Measurements from ENCODE around the gene MRGPRF. TPM values are rescaled to one million over a fixed set of nuclear protein-coding genes. Genes with fewer than 3 reads are reported as not detected.
A peak's percentile ranks its signal among the peaks of the same experiment; 100 is the strongest.

The MRGPRF gene
- total and polyA plus RNA-seq, 8 donors, result 6.7 to 123 (median 20.8) TPM

DNA sequence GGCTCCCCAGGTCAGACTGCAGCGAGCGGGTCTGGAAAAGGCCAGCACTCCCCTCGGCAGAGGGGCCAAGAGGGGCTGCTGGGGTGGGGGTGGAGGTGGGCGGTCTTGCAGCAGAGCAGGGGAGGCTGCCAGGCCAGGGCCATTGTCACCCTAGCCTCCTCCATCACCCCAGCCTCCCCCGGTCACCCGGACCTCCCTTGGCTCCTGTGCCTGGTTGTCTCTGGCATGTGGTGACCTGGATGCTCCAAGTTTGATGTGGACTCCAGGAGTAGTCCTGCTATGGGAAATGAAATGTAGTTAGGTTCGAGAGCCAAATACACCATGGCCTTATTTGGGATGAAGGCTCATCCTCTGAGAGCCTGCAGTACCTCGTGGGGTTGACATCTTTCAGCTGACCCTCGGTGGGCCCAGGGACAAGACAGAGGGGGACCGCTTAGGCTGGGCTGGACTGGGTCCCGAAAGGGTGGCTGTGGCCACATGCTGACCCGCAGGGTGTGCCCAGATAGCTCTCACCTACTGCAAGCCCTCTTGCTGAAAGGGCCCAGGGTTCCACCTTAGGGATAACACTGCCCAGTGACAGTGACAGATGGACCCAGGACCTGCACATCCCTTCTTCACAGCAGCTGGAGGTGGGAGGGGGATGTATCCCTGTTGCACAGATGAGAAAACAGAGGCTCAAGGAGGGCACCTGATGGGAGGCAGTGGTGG lies 56.3 kb downstream of the MRGPRF start:
- no peak for DNase-seq
- intact Hi-C loops (cut with DNase I; ENCODE audit: low total_unique reads), result no loop called here
- Histone ChIP-seq H3K27ac (peak overlapping the region in 1 of 5 donors; percentile 77), H3K36me3 (no peaks in the 10 kb centered on the region), H3K4me1 (peaks cover 8 to 20% (median 13%) of the 10 kb centered on the region in 4 donors), H3K27me3 (no peaks in the 10 kb centered on the region), H3K4me3 (no peak overlapping the region), H3K9me3 (no peaks in the 10 kb centered on the region)
- 64 to 78% (median 71%) methylated on average over 8 to 12 of the region's 12 CpGs for WGBS, 5 donors
- TF ChIP-seq, protein P1, sequence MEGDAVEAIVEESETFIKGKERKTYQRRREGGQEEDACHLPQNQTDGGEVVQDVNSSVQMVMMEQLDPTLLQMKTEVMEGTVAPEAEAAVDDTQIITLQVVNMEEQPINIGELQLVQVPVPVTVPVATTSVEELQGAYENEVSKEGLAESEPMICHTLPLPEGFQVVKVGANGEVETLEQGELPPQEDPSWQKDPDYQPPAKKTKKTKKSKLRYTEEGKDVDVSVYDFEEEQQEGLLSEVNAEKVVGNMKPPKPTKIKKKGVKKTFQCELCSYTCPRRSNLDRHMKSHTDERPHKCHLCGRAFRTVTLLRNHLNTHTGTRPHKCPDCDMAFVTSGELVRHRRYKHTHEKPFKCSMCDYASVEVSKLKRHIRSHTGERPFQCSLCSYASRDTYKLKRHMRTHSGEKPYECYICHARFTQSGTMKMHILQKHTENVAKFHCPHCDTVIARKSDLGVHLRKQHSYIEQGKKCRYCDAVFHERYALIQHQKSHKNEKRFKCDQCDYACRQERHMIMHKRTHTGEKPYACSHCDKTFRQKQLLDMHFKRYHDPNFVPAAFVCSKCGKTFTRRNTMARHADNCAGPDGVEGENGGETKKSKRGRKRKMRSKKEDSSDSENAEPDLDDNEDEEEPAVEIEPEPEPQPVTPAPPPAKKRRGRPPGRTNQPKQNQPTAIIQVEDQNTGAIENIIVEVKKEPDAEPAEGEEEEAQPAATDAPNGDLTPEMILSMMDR (IDR thresholded peaks at IDR 0.05), result no peak
- TF ChIP-seq EP300 (IDR thresholded peaks at IDR 0.05) (no peak), POLR2AphosphoS5 (IDR thresholded peaks at IDR 0.05) (no peak), POLR2A (IDR thresholded peaks at IDR 0.05) (no peak)

GRCh38 chr11:68956142-68956541 lies 56.9 kb downstream of the MRGPRF start:
- Histone ChIP-seq H3K27me3 (no peaks in the 10 kb centered on the region), H3K36me3 (no peaks in the 10 kb centered on the region), H3K4me1 (peaks cover 8 to 20% (median 13%) of the 10 kb centered on the region in 4 donors), H3K27ac (peak overlapping the region in 1 of 5 donors; percentile 77), H3K9me3 (no peaks in the 10 kb centered on the region), H3K4me3 (no peak overlapping the region)
- TF ChIP-seq EP300 (IDR thresholded peaks at IDR 0.05) (no peak), POLR2A (IDR thresholded peaks at IDR 0.05) (no peak), POLR2AphosphoS5 (IDR thresholded peaks at IDR 0.05) (no peak)
- TF ChIP-seq, protein P1 (IDR thresholded peaks at IDR 0.05), result no peak
- no peak for DNase-seq
- intact Hi-C loops (cut with DNase I; ENCODE audit: low total_unique reads), result no loop called here
- 4 to 27% (median 12%) methylated on average over 4 to 12 of the region's 12 CpGs for WGBS, 5 donors

DNA sequence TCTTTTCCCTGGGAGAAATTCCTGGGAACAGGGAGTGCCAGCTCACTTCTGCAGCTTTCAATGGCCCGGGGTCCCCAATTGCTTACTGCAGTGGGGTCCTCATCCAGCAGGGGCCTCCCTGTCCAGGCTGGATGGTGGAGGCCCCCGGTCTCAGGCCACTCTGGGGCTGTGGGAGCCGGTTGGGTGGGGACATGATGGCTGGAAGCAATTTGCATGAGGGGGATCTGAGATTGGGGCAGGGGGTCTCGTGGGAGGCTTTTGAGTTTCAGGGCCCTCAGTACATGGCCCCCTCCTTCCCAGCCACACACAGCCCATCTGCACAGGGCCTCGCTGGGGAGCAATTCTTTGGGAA lies 57.5 kb downstream of the MRGPRF start:
- 7 to 32% (median 19%) methylated on average over 3 to 5 of the region's 5 CpGs for WGBS, 5 donors
- Histone ChIP-seq H3K4me3 (peak overlapping the region in 1 of 4 donors; percentile 1), H3K9me3 (no peaks in the 10 kb centered on the region), H3K4me1 (peaks cover 8 to 20% (median 13%) of the 10 kb centered on the region in 4 donors), H3K27ac (peak overlapping the region in 2 of 5 donors; percentile 36 to 77), H3K27me3 (no peaks in the 10 kb centered on the region), H3K36me3 (no peaks in the 10 kb centered on the region)
- intact Hi-C loops (cut with DNase I; ENCODE audit: low total_unique reads), result no loop called here
- no peak for DNase-seq
- no peak for TF ChIP-seq EP300 (IDR thresholded peaks at IDR 0.05)
- no peak for TF ChIP-seq POLR2A (IDR thresholded peaks at IDR 0.05)
- TF ChIP-seq, protein P1 (IDR thresholded peaks at IDR 0.05), result no peak
- no peak for TF ChIP-seq POLR2AphosphoS5 (IDR thresholded peaks at IDR 0.05)

- Histone ChIP-seq H3K4me3 (peak overlapping the region in 1 of 4 donors; percentile 1), H3K27ac (peak overlapping the region in 3 of 5 donors; percentile 3 to 77 (median 36)), H3K4me1 (peaks cover 8 to 20% (median 13%) of the 10 kb centered on the region in 4 donors), H3K9me3 (no peaks in the 10 kb centered on the region), H3K27me3 (no peaks in the 10 kb centered on the region), H3K36me3 (no peaks in the 10 kb centered on the region)
- WGBS, 5 donors, result 34 to 36% (median 35%) methylated on average over 29 to 30 of the region's 30 CpGs
- TF ChIP-seq POLR2AphosphoS5 (IDR thresholded peaks at IDR 0.05), result peak in 1 of 3 donors; percentile 41
- TF ChIP-seq EP300 (IDR thresholded peaks at IDR 0.05), result no peak
- intact Hi-C loops (cut with DNase I; ENCODE audit: low total_unique reads), result no loop called here
- peak; percentile 51 to 92 for DNase-seq
These were observed 58.0 kb downstream of the MRGPRF start for GRCh38 chr11:68954836-68955606.

Other genes with a start within 250 kb of the MRGPRF start
- 100 to 1,000 TPM in 1 of 5 donors, 10 to 100 TPM in 4; 17.0 to 103 (median 61.7) TPM for gene CPT1A, start 171.3 kb downstream of the MRGPRF start, total RNA-seq
- 10 to 100 TPM in 2 of 3 donors, 1 to 10 TPM in 1; 7.0 to 10.5 (median 10.3) TPM for gene CPT1A, start 171.3 kb downstream of the MRGPRF start, polyA plus RNA-seq
- gene MRPL21, start 109.4 kb downstream of the MRGPRF start, total RNA-seq, result 100 to 1,000 TPM in 2 of 5 donors, 10 to 100 TPM in 3; 30.6 to 185 (median 56.7) TPM
- gene MRPL21, start 109.4 kb downstream of the MRGPRF start, polyA plus RNA-seq, result 100 to 1,000 TPM in 1 of 3 donors, 10 to 100 TPM in 2; 92.1 to 112 (median 93.1) TPM
- gene IGHMBP2, start 109.4 kb downstream of the MRGPRF start, total RNA-seq, result 100 to 1,000 TPM in 1 of 5 donors, 10 to 100 TPM in 3, 1 to 10 TPM in 1; 8.8 to 133 (median 25.6) TPM
- gene IGHMBP2, start 109.4 kb downstream of the MRGPRF start, polyA plus RNA-seq, result 10 to 100 TPM in 2 of 3 donors, 1 to 10 TPM in 1; 9.2 to 14.2 (median 11.3) TPM
- gene MRGPRD, start 32.3 kb downstream of the MRGPRF start, total RNA-seq, result under 1 TPM in 1 of 5 donors, not detected in 4; 0.92 TPM
- not detected for gene MRGPRD, start 32.3 kb downstream of the MRGPRF start, polyA plus RNA-seq
- gene TPCN2, start 35.7 kb upstream of the MRGPRF start, total RNA-seq, result 10 to 100 TPM in 4 of 5 donors, 1 to 10 TPM in 1; 6.4 to 66.1 (median 33.0) TPM
- 10 to 100 TPM; 16.4 to 29.8 (median 19.7) TPM for gene TPCN2, start 35.7 kb upstream of the MRGPRF start, polyA plus RNA-seq
- 10 to 100 TPM in 2 of 5 donors, 1 to 10 TPM in 2, not detected in 1; 1.2 to 31.2 (median 14.7) TPM for gene SMIM38, start 142.7 kb upstream of the MRGPRF start, total RNA-seq
- 10 to 100 TPM in 1 of 3 donors, 1 to 10 TPM in 2; 1.9 to 22.7 (median 8.1) TPM for gene SMIM38, start 142.7 kb upstream of the MRGPRF start, polyA plus RNA-seq